PC-9 (cell line): ENCODE measurements around the gene DTX1. TPM values are rescaled to one million over a fixed set of nuclear protein-coding genes. Genes with fewer than 3 reads are reported as not detected.

Experiments
- BruUV-seq: library from RNA; stranded (reverse); fragments of 400-500 nt; replicated peaks from 2 replicates; lab custom pipeline; 2021; lab: Mats Ljungman, UMichigan
- CTCF ChIA-PET: fragments of 300-600 bp; sonication (Branson Sonifier 250); formaldehyde crosslinking; loops from one replicate; lab custom pipeline; 2022; ENCODE audit warnings: antibody characterized with exemption; lab: Charles Lee
- POLR2A ChIA-PET: fragments of 300-600 bp; sonication (Branson Sonifier 250); formaldehyde crosslinking; loops from one replicate; lab custom pipeline; 2022; ENCODE audit warnings: antibody characterized with exemption; ENCODE audit not compliant: unreplicated experiment; lab: Charles Lee
- DNase-seq, 2 experiments: peaks; one replicate each; pipeline versions ENCODE4 v3.0.0 to v3.0.0-alpha.2; 2015 to 2022; ENCODE audit warnings: mixed read lengths in 1 of 2
- H2AFZ ChIP-seq: fragments of 200-600 bp; sonication (generic); 2 replicates; pipeline ENCODE4 v1.8.1; 2017; ENCODE audit warnings: antibody characterized with exemption
- H3F3A ChIP-seq: fragments of 200-600 bp; sonication (generic); 2 replicates; pipeline ENCODE4 v1.8.1; 2017; ENCODE audit warnings: antibody characterized with exemption, mild to moderate bottlenecking, low read depth; ENCODE audit not compliant: insufficient read depth
- H3K27ac ChIP-seq: fragments of 200-600 bp; sonication (generic); 2 replicates; pipeline ENCODE4 v1.6.1; 2016; ENCODE audit warnings: mixed run types
- H3K27me3 ChIP-seq: fragments of 200-600 bp; sonication (generic); 2 replicates; pipeline ENCODE4 v1.6.1; 2016; ENCODE audit warnings: low read depth, mixed run types; ENCODE audit not compliant: insufficient read depth
- H3K36me3 ChIP-seq: fragments of 200-600 bp; sonication (generic); 2 replicates; pipeline ENCODE4 v1.6.1; 2016; ENCODE audit warnings: low read depth, mixed run types
- H3K4me1 ChIP-seq: fragments of 200-600 bp; sonication (generic); replicated peaks from 2 replicates; pipeline ENCODE4 v1.6.1; 2016; ENCODE audit warnings: mixed run types; ENCODE audit not compliant: insufficient read depth
- H3K4me2 ChIP-seq: fragments of 200-600 bp; sonication (generic); 2 replicates; pipeline ENCODE4 v1.6.1; 2017; ENCODE audit warnings: mixed run types
- H3K4me3 ChIP-seq: fragments of 200-600 bp; sonication (generic); 2 replicates; pipeline ENCODE4 v1.6.1; 2016; ENCODE audit warnings: mixed run types
- H3K79me2 ChIP-seq: fragments of 200-600 bp; sonication (generic); 2 replicates; pipeline ENCODE4 v1.6.1; 2017; ENCODE audit warnings: low read depth, mixed run types
- H3K9me2 ChIP-seq: fragments of 200-600 bp; sonication (generic); 2 replicates; pipeline ENCODE4 v1.8.1; 2017; ENCODE audit warnings: mild to moderate bottlenecking; ENCODE audit not compliant: insufficient read depth
- H3K9me3 ChIP-seq: fragments of 200-600 bp; sonication (generic); 2 replicates; pipeline ENCODE4 v1.8.1; 2016; ENCODE audit warnings: low read depth; ENCODE audit not compliant: insufficient read depth
- H4K20me1 ChIP-seq: fragments of 200-600 bp; sonication (generic); 2 replicates; pipeline ENCODE4 v1.8.1; 2017; ENCODE audit not compliant: insufficient read depth
- EZH2 ChIP-seq: fragments of 200-600 bp; sonication (generic); IDR thresholded peaks from 2 replicates; pipeline ENCODE4 v1.8.0; 2017; ENCODE audit warnings: antibody characterized with exemption, low read depth
- intact Hi-C: fragments of 100-400 bp; cut with micrococcal nuclease; formaldehyde crosslinking; loops from one replicate; pipeline ENCODE4 v1.10.0; 2022; ENCODE audit not compliant: unreplicated experiment
- total RNA-seq: library from RNA; stranded (reverse); gene quantifications from 2 replicates; pipeline ENCODE4 v1.2.3, GENCODE V29; 2021
- TF ChIP-seq, protein P1 (sequence below): fragments of 200-600 bp; sonication (generic); conservative IDR thresholded peaks from 2 replicates; pipeline ENCODE4 v1.6.1; 2017; ENCODE audit warnings: mixed run types, antibody characterized with exemption, mild to moderate bottlenecking, moderate library complexity

Gene DTX1
- total RNA-seq, 1 experiment from 2014 or later: 0.13 TPM

DNA sequence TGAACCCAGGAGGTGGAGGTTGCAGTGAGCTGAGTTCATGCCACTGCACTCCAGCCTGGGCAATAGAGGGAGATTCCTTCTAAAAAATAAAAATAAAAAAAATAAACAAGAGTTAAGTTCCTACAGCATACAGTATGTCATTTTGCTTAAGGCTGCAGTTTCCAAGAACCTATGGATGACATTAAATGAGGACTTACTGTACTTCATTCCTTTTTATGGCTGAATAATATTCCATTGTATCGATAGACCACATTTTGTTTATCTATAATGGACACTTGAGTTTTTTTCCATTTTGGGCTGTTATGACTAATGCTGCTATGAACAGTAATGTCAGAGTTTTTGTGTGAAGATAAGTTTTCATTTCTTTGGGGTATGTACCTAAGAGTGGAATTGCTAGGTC, 61.6 kb downstream of the DTX1 start:
- no peak for DNase-seq
- Histone ChIP-seq H3F3A (no peaks in the 10 kb centered on the region; the same call in 1 of the 2 replicates), H3K79me2 (no peaks in the 10 kb centered on the region), H3K27me3 (no peaks in the 10 kb centered on the region), H3K9me3 (no peaks in the 10 kb centered on the region), H3K27ac (no peak overlapping the region), H3K4me2 (no peak overlapping the region), H3K4me1 (no peaks in the 10 kb centered on the region), H4K20me1 (no peaks in the 10 kb centered on the region), H3K9me2 (no peaks in the 10 kb centered on the region), H2AFZ (no peak overlapping the region), H3K36me3 (no peaks in the 10 kb centered on the region), H3K4me3 (no peak overlapping the region)
- no TSS peak for BruUV-seq
- TF ChIP-seq, protein P1, sequence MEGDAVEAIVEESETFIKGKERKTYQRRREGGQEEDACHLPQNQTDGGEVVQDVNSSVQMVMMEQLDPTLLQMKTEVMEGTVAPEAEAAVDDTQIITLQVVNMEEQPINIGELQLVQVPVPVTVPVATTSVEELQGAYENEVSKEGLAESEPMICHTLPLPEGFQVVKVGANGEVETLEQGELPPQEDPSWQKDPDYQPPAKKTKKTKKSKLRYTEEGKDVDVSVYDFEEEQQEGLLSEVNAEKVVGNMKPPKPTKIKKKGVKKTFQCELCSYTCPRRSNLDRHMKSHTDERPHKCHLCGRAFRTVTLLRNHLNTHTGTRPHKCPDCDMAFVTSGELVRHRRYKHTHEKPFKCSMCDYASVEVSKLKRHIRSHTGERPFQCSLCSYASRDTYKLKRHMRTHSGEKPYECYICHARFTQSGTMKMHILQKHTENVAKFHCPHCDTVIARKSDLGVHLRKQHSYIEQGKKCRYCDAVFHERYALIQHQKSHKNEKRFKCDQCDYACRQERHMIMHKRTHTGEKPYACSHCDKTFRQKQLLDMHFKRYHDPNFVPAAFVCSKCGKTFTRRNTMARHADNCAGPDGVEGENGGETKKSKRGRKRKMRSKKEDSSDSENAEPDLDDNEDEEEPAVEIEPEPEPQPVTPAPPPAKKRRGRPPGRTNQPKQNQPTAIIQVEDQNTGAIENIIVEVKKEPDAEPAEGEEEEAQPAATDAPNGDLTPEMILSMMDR: no peak
- TF ChIP-seq EZH2: no peak
- intact Hi-C loops: no loop called here
- POLR2A ChIA-PET: interaction anchor here (0.7 kb wide), 1 partner anchor 217 kb away, joined by 3 read pairs; the partner anchor contains the start of gene SLC8B1
- CTCF ChIA-PET: no interaction called here

DNA sequence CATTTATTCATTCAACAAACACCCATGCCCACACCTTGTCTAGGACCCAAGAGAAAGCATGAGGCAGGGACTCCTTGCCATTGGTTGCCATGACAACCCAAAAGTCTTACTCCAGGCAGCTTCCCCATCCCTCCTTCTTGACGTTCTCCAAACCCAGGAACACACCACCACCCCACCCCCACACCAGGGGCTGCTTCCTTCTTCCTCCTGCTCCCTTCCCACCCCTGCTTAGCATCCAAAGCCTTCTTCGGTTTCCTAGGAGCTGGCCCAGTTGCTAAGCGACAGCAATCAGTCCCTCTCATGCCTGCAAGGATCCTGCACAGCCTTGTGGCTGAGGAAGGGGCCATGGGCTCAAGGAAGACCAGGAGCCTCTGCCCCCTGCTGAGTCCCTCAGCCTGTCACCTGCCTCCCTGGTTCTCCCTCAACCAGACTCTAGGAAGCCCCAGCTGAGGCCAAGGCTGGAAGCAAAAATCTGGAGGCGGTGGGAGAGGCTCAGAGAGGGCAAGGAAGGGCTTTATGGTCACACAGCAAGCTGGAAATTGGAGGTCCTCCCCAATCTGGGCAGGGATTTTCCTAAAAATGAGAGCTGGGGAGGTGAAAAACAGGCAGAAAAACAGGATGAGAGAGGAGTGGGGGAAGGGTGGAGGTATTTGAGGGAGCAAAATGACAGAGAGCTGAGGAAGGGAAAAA, 63.6 kb downstream of the DTX1 start:
- TF ChIP-seq, protein P1: no peak
- no peak for TF ChIP-seq EZH2

DNA sequence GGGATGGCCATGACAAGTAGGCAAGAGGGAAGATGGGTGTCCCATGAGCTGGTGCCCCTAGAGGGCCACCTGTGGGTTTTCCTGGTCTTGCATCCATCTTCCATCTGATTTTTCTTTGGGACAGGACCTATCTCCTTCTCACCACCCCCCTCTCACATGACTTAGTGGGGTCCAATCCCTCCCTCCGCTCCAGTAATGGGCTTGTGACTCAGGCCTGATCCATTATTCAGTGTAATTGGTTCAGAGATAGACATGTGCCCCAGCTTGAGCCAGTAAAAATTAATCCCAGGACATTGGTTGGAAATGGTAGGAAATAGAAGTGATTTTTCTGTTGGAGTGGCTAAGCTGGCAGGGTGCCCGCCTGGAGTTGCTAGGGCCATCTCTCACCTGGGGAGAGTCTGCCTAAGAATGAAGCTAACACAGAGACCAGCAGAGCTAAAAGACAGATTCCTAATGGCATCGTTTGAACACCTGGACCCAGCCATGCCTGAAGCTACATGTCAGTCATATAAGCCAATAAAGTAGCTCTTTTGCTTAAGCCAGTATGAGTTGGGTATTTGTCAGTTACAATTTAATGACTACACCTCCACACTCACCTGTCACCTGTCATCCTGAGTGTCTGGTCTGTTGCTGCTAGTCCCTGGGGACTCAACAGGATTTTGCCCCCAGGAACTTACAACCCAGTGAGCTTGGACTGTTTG, 64.3 kb downstream of the DTX1 start:
- no peaks in the 10 kb centered on the region for H3K4me1 ChIP-seq
- intact Hi-C loops: no loop called here
- H4K20me1 ChIP-seq: no peaks in the 10 kb centered on the region
- no peaks in the 10 kb centered on the region for H3K27me3 ChIP-seq
- CTCF ChIA-PET: interaction anchor here (0.5 to 1.0 kb wide), 3 partner anchors 10 to 32 kb away, joined by 4 to 10 read pairs (median 10); no protein-coding TSS in a partner anchor
- H3F3A ChIP-seq: no peaks in the 10 kb centered on the region; the same call in 1 of the 2 replicates
- H3K36me3 ChIP-seq: no peaks in the 10 kb centered on the region
- no peak overlapping the region for H3K27ac ChIP-seq
- no TSS peak for BruUV-seq
- no peaks in the 10 kb centered on the region for H3K9me2 ChIP-seq
- no peak for TF ChIP-seq EZH2
- TF ChIP-seq, protein P1: no peak
- DNase-seq: no peak
- H3K4me3 ChIP-seq: no peak overlapping the region
- no peaks in the 10 kb centered on the region for H3K79me2 ChIP-seq
- no peaks in the 10 kb centered on the region for H3K9me3 ChIP-seq
- no peak overlapping the region for H3K4me2 ChIP-seq
- no peak overlapping the region for H2AFZ ChIP-seq
- POLR2A ChIA-PET: no interaction called here

More for the DNA sequence above, 63.6 kb downstream of the DTX1 start:
- H3K4me1 ChIP-seq: no peaks in the 10 kb centered on the region
- H3K79me2 ChIP-seq: no peaks in the 10 kb centered on the region
- H3K9me2 ChIP-seq: no peaks in the 10 kb centered on the region
- H3K27ac ChIP-seq: no peak overlapping the region
- H2AFZ ChIP-seq: no peak overlapping the region
- CTCF ChIA-PET: no interaction called here
- H4K20me1 ChIP-seq: no peaks in the 10 kb centered on the region
- H3F3A ChIP-seq: no peaks in the 10 kb centered on the region; the same call in 1 of the 2 replicates
- no peak overlapping the region for H3K4me2 ChIP-seq
- intact Hi-C loops: no loop called here
- BruUV-seq: no TSS peak
- no peaks in the 10 kb centered on the region for H3K36me3 ChIP-seq
- H3K4me3 ChIP-seq: no peak overlapping the region
- POLR2A ChIA-PET: no interaction called here
- H3K27me3 ChIP-seq: no peaks in the 10 kb centered on the region
- H3K9me3 ChIP-seq: no peaks in the 10 kb centered on the region
- DNase-seq: no peak
